ENCODE data around the gene CEP57.
"Not testable (repeated sequence)": the region's sequence is repeated elsewhere in the genome, so short reads cannot be mapped to it uniquely, and the experiment has no call there.

CEP57 gene

GRCh38 chr11:95799546-95799945 lies 9.2 kb downstream of the CEP57 start:
- DNase-seq: no peak

GRCh38 chr11:95800438-95800837 lies 10.1 kb downstream of the CEP57 start:
- no peak for DNase-seq

DNA sequence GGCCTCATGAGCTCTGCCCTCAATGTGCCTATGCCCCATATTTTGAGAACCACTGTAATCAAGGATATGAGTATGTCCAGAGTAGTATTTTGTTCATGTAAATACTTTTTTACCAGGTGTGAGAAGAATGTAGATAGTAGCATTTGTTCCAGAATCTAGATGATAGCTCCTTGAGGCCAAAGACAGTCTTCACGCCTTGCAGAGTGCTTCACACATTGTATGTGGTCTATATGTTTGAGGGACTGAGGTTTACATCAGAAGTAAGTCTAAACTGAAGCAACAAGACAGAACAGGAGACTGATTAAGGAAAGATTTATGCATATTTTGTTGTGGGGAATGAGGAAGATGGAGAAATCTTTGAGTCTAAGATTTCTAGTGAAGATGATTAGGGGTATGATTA lies 12.5 kb downstream of the CEP57 start:
- no peak for DNase-seq

- DNase-seq: no peak
Measured at GRCh38 chr11:95803973-95804372, 13.7 kb downstream of the CEP57 start.

DNA sequence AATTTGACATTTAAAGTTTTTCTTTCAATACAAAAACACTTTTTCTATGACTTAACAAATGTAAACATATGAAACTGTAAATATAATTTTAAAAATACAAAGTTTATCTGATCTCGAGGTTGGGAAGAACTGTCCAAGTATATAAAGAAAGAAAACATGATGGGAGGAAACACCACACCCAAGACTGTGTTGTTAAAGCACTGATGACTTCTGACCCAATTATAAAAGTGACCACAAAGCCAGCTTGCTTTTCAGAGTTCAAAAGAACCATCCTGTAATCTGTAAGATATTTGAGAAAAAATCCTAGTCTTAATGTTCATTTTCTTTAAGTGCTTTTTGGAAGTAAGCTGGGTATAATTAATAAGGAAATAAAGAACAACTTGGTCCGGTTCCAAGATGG lies 15.6 kb downstream of the CEP57 start:
- DNase-seq: no peak

DNA sequence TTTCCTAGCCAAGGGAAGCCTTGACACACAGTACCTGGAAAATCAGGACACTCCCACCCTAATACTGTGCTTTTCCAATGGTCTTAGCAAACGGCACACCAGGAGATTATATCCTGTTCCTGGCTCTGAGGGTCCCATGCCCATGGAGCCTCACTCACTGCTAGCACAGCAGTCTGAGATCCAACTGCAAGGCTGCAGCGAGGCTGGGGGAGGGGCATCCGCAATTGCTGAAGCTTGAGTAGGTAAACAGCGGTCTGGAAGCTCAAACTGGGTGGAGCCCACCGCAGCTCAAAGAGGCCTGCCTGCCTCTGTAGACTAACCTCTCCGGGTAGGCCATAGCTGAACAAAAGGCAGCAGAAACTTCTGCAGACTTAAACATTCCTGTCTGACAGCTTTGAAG lies 16.2 kb downstream of the CEP57 start:
- not testable (repeated sequence) for DNase-seq

DNA sequence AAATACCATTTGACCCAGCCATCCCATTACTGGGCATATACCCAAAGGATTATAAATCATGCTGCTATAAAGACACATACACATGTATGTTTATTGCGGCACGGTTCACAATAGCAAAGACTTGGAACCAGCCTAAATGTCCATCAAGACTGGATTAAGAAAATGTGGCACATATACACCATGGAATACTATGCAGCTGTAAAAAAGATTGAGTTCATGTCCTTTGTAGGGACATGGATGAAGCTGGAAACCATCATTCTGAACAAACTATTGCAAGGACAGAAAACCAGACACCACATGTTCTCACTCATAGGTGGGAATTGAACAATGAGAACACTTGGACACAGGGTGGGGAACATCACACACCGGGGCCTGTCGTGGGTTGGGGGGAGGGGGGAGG lies 20.8 kb downstream of the CEP57 start:
- DNase-seq: not testable (repeated sequence)

DNA sequence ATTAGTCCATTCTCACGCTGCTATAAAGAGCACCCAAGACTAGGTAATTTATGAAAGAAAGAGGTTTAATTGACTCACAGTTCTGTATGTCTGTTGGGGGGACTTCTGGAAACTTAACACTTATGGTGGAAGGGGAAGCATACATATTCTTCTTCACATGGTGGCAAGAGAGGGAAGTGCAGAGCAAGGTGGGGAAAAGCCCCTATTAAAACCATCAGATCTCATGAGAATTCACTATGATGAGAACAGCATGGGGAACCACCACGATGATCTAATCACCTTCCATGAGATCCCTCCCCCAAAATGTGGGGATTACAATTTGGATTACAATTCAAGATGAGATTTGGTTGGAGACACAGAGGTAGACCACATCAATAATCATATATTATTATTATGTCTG lies 25.7 kb downstream of the CEP57 start:
- DNase-seq: no peak

DNA sequence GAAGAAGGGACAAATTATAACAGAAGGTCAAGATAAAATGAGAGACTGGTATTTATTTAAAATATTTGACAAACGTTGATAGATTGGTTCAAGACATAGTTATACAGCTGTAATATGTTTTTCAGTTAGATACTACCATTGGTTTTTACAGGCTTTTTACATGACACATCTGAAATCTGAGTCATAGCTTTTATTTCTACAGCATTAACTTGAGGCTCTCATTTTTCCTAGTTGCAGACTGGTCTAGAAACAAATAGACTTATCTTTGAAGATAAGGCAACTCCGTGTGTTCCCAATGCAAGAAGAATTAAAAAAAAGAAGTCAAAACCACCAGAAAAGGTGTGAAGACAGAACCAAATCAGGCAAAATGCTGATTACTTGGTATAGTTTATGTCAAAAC lies 31.3 kb downstream of the CEP57 start:
- DNase-seq: no peak

DNA sequence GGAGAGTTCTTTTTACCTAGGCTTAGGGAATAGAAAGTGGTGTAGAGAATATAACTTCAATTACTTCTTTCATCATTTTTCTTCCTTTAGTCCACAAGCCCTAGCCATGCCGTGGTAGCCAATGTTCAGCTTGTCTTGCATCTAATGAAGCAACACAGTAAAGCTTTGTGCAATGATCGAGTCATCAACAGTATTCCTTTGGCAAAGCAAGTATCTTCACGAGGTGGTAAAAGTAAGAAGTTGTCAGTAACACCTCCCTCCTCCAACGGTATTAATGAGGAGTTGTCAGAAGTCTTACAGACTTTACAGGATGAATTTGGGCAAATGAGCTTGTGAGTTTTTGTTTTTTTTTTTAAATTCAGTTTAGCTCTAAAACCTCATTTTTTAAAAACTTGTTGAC lies 37.4 kb downstream of the CEP57 start:
- DNase-seq: no peak

- peak; percentile 23 for DNase-seq
Measured at GRCh38 chr11:95829580-95830259, 39.4 kb downstream of the CEP57 start.

- DNase-seq: no peak
Measured at GRCh38 chr11:95831198-95831883, 41.0 kb downstream of the CEP57 start.

- DNase-seq: no peak
Measured at GRCh38 chr11:95832763-95833162, 42.5 kb downstream of the CEP57 start.

GRCh38 chr11:95833378-95833777 lies 43.1 kb downstream of the CEP57 start:
- DNase-seq: no peak

DNA sequence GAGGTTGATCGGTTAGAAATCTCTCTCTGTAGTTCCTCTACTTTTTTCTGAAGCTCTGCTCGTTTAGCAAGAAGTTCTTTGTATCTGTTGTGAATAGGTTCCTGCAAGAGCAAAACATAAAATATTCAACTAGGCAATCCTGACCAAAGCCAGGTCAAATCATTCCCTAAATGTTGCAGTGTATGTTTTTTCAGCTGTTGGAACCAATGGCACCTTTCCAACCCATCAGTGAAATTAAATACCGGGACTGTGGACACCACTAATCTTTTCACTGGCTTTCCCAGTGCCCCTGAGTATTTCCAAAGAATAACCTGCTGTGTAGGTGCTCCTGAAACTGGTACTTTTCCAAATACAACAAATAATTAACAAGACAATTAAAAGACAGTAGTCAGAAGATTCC lies 45.1 kb downstream of the CEP57 start:
- no peak for DNase-seq

- DNase-seq: peak; percentile 63
Measured at GRCh38 chr11:95835768-95836488, 45.6 kb downstream of the CEP57 start.

GRCh38 chr11:95845167-95845566 lies 54.9 kb downstream of the CEP57 start:
- DNase-seq: no peak

GRCh38 chr11:95849087-95849825 lies 59.0 kb downstream of the CEP57 start:
- peak; percentile 32 for DNase-seq

GRCh38 chr11:95850137-95850536 lies 59.8 kb downstream of the CEP57 start:
- DNase-seq: no peak

GRCh38 chr11:95853138-95853537 lies 62.8 kb downstream of the CEP57 start:
- no peak for DNase-seq

DNA sequence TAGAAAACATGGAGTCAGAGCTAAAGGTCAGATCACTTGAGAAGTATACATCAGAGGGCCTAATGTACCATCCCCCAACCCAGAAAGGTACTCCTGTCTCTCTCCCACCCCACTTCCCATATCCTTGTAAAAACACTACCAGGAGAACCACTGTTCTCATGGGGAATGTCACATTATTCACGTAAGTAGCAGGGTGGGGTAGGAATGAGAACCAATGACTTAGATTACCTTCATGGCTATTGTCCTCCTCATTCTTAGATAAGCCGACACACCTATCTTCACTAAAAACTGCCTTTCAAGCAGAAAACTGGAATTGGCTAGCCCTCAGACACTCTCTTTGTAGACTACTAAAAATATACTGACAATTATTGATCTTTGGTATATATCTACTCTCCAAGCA lies 63.6 kb downstream of the CEP57 start:
- DNase-seq: no peak

- DNase-seq: not testable (repeated sequence)
Measured at GRCh38 chr11:95854362-95854761, 64.1 kb downstream of the CEP57 start.

GRCh38 chr11:95860024-95860423 lies 69.7 kb downstream of the CEP57 start:
- peak; percentile 34 for DNase-seq
